IMR-90 (cell line): ENCODE measurements around the gene SDK1. TPM values are rescaled to one million over a fixed set of nuclear protein-coding genes. Genes with fewer than 3 reads are reported as not detected.

ENCODE experiments used
- ATAC-seq: fragments of 200-7000 bp; cut with Tn5 transposase; 2 replicates; pipeline ENCODE4 v1.9.1; 2020; ENCODE audit warnings: low read depth, mild to moderate bottlenecking, moderate library complexity
- BruUV-seq: library from RNA; stranded (reverse); fragments of 400-500 nt; replicated peaks from 2 replicates; lab custom pipeline; 2021; lab: Mats Ljungman, UMichigan
- CTCF ChIA-PET: fragments of 300-600 bp; formaldehyde crosslinking; extraction: SDS; loops from one replicate; lab custom pipeline; 2021; ENCODE audit warnings: antibody characterized with exemption; lab: Yijun Ruan, JAX
- POLR2A ChIA-PET: fragments of 300-600 bp; sonication (Branson Sonifier 250); formaldehyde crosslinking; loops from one replicate; lab custom pipeline; 2022; ENCODE audit warnings: antibody characterized with exemption; ENCODE audit not compliant: unreplicated experiment; lab: Charles Lee
- DNase-seq: peaks from one replicate; pipeline ENCODE4 v3.0.0; 2013
- H2AFZ ChIP-seq: replicated peaks from 2 replicates; pipeline ENCODE3; 2013; ENCODE audit warnings: low read length, mild to moderate bottlenecking; ENCODE audit not compliant: poor library complexity
- H2AK5ac ChIP-seq: 2 replicates; pipeline ENCODE4 v1.6.1; 2013; ENCODE audit warnings: low read depth, low read length, inconsistent platforms
- H2AK9ac ChIP-seq: replicated peaks from 2 replicates; pipeline ENCODE3; 2013; ENCODE audit warnings: mild to moderate bottlenecking, low read depth, low read length, moderate library complexity; ENCODE audit not compliant: poor library complexity
- H2BK120ac ChIP-seq: 2 replicates; pipeline ENCODE4 v1.6.1; 2013; ENCODE audit warnings: low read depth, low read length, inconsistent platforms
- H2BK15ac ChIP-seq: 3 replicates; pipeline ENCODE4 v1.6.1; 2013; ENCODE audit warnings: low read depth, low read length, inconsistent platforms
- H2BK20ac ChIP-seq: 2 replicates; pipeline ENCODE4 v1.6.1; 2013; ENCODE audit warnings: low read depth, mild to moderate bottlenecking, inconsistent platforms, low read length, moderate library complexity
- H2BK5ac ChIP-seq: 2 replicates; pipeline ENCODE4 v1.6.1; 2013; ENCODE audit warnings: mild to moderate bottlenecking, low read depth, low read length, inconsistent platforms; ENCODE audit not compliant: poor library complexity, severe bottlenecking
- H3K14ac ChIP-seq: replicated peaks from 2 replicates; pipeline ENCODE4 v1.6.1; 2013; ENCODE audit warnings: low read depth, low read length, inconsistent platforms
- H3K18ac ChIP-seq: 2 replicates; pipeline ENCODE4 v1.6.1; 2013; ENCODE audit warnings: low read depth, low read length, control low read depth
- H3K23ac ChIP-seq: 2 replicates; pipeline ENCODE4 v1.6.1; 2013; ENCODE audit warnings: low read depth, low read length, inconsistent platforms
- H3K27ac ChIP-seq: 2 replicates; pipeline ENCODE4 v1.5.1; 2013; ENCODE audit warnings: mild to moderate bottlenecking, control low read depth, low read length; ENCODE audit not compliant: insufficient read depth
- H3K27me3 ChIP-seq: 2 replicates; pipeline ENCODE4 v1.6.1; 2013; ENCODE audit warnings: low read length; ENCODE audit not compliant: control insufficient read depth, insufficient read depth
- H3K36me3 ChIP-seq: 2 replicates; pipeline ENCODE4 v1.6.1; 2013; ENCODE audit warnings: low read length, mixed read lengths; ENCODE audit not compliant: control insufficient read depth, insufficient read depth
- H3K4ac ChIP-seq: 2 replicates; pipeline ENCODE4 v1.6.1; 2013; ENCODE audit warnings: low read depth, low read length, inconsistent platforms
- H3K4me1 ChIP-seq: 2 replicates; pipeline ENCODE4 v1.6.1; 2013; ENCODE audit warnings: low read length, mixed read lengths; ENCODE audit not compliant: control insufficient read depth, insufficient read depth
- H3K4me2 ChIP-seq: 2 replicates; pipeline ENCODE4 v1.6.1; 2013; ENCODE audit warnings: low read depth, mild to moderate bottlenecking, control low read depth, low read length, moderate library complexity
- H3K4me3 ChIP-seq: 2 replicates; pipeline ENCODE4 v1.5.1; 2013; ENCODE audit warnings: low read depth, mild to moderate bottlenecking, control low read depth, low read length, moderate library complexity; ENCODE audit not compliant: insufficient read depth
- H3K56ac ChIP-seq: 2 replicates; pipeline ENCODE4 v1.6.1; 2013; ENCODE audit warnings: low read length, inconsistent platforms; ENCODE audit not compliant: insufficient read depth; ENCODE audit errors: extremely low read depth
- H3K79me1 ChIP-seq, 2 experiments: 2 replicates each; pipeline ENCODE4 v1.6.1; 2013; ENCODE audit warnings: low read length in 2 of 2, inconsistent platforms in 1 of 2, low read depth in 1 of 2
- H3K9ac ChIP-seq: 2 replicates; pipeline ENCODE4 v1.6.1; 2013; ENCODE audit warnings: low read depth, low read length, control low read depth
- H3K9me1 ChIP-seq: 2 replicates; pipeline ENCODE4 v1.6.1; 2013; ENCODE audit warnings: low read length, inconsistent platforms; ENCODE audit not compliant: insufficient read depth
- H3K9me3 ChIP-seq: 2 replicates; pipeline ENCODE4 v1.6.1; 2013; ENCODE audit warnings: low read length; ENCODE audit not compliant: control insufficient read depth, insufficient read depth
- H4K20me1 ChIP-seq: 2 replicates; pipeline ENCODE4 v1.6.1; 2013; ENCODE audit warnings: low read length, inconsistent platforms; ENCODE audit not compliant: insufficient read depth
- H4K5ac ChIP-seq: 2 replicates; pipeline ENCODE4 v1.6.1; 2013; ENCODE audit warnings: mild to moderate bottlenecking, low read depth, low read length, control low read depth
- H4K8ac ChIP-seq, 2 experiments: 2 replicates each; pipeline ENCODE4 v1.6.1; 2013; ENCODE audit warnings: low read depth in 2 of 2, low read length in 2 of 2, control low read depth in 1 of 2, inconsistent platforms in 1 of 2
- H4K91ac ChIP-seq: 2 replicates; pipeline ENCODE4 v1.6.1; 2013; ENCODE audit warnings: low read depth, low read length, inconsistent platforms; ENCODE audit not compliant: insufficient read depth
- BHLHE40 ChIP-seq: fragments of 150-350 bp; IDR thresholded peaks from 2 replicates; pipeline ENCODE4 v1.6.1; 2016; ENCODE audit warnings: mild to moderate bottlenecking, low read depth, low read length
- CEBPB ChIP-seq: IDR thresholded peaks from 2 replicates; pipeline ENCODE4 v1.6.1; 2012; ENCODE audit warnings: low read depth, low read length, improper control_type of control experiment
- CHD1 ChIP-seq: IDR thresholded peaks from 2 replicates; pipeline ENCODE4 v1.6.1; 2012; ENCODE audit warnings: low read depth, low read length, improper control_type of control experiment
- CTCF ChIP-seq: conservative IDR thresholded peaks from 2 replicates; pipeline ENCODE4 v1.5.1; 2012; ENCODE audit warnings: mild to moderate bottlenecking, low read depth, low read length, improper control_type of control experiment
- ELK1 ChIP-seq: fragments of 150-350 bp; IDR thresholded peaks from 2 replicates; pipeline ENCODE4 v1.6.1; 2016; ENCODE audit warnings: low read depth, mild to moderate bottlenecking, low read length, moderate library complexity, borderline replicate concordance
- FOS ChIP-seq: fragments of 150-350 bp; IDR thresholded peaks from 2 replicates; pipeline ENCODE4 v1.6.1; 2016; ENCODE audit warnings: low read depth, low read length
- MAFK ChIP-seq: IDR thresholded peaks from 2 replicates; pipeline ENCODE4 v1.6.1; 2012; ENCODE audit warnings: low read depth, low read length, improper control_type of control experiment
- MAZ ChIP-seq: IDR thresholded peaks from 2 replicates; pipeline ENCODE4 v1.6.1; 2012; ENCODE audit warnings: low read depth, mild to moderate bottlenecking, low read length, improper control_type of control experiment, moderate library complexity, borderline replicate concordance
- MXI1 ChIP-seq: IDR thresholded peaks from 2 replicates; pipeline ENCODE4 v1.6.1; 2012; ENCODE audit warnings: low read depth, mild to moderate bottlenecking, low read length, moderate library complexity, borderline replicate concordance
- NFE2L2 ChIP-seq: fragments of 150-350 bp; IDR thresholded peaks from 2 replicates; pipeline ENCODE4 v1.6.1; 2016; ENCODE audit warnings: low read depth, mild to moderate bottlenecking, low read length
- POLR2A ChIP-seq: IDR thresholded peaks from 2 replicates; pipeline ENCODE4 v1.6.1; 2012; ENCODE audit warnings: mild to moderate bottlenecking, low read depth, low read length
- RAD21 ChIP-seq: IDR thresholded peaks from 2 replicates; pipeline ENCODE4 v1.6.1; 2012; ENCODE audit warnings: low read length, improper control_type of control experiment
- RCOR1 ChIP-seq: IDR thresholded peaks from 2 replicates; pipeline ENCODE4 v1.6.1; 2012; ENCODE audit warnings: mild to moderate bottlenecking, low read length, improper control_type of control experiment; ENCODE audit not compliant: insufficient replicate concordance
- RFX5 ChIP-seq: IDR thresholded peaks from 2 replicates; pipeline ENCODE4 v1.8.0; 2012; ENCODE audit warnings: low read depth, mild to moderate bottlenecking, low read length, moderate library complexity
- SMC3 ChIP-seq: fragments of 150-350 bp; IDR thresholded peaks from 2 replicates; pipeline ENCODE4 v1.6.1; 2016; ENCODE audit warnings: low read depth, mild to moderate bottlenecking, antibody characterized with exemption, low read length, moderate library complexity
- USF2 ChIP-seq: fragments of 150-350 bp; IDR thresholded peaks from 2 replicates; pipeline ENCODE4 v1.6.1; 2017; ENCODE audit warnings: mild to moderate bottlenecking, antibody characterized with exemption, low read length, low read depth
- WGBS, 2 experiments: methylation state at CpG; one replicate each; pipeline versions ENCODE4 v1.1.5 to v1.1.7; 2013; ENCODE audit warnings: missing lambda C conversion rate in 2 of 2; ENCODE audit not compliant: insufficient read length in 1 of 2; ENCODE audit errors: extremely low coverage in 2 of 2; 5-methylcytosine and 5-hydroxymethylcytosine counted together
- dilution Hi-C: fragments of 300-500 bp; cut with HindIII; formaldehyde crosslinking; loops from one replicate; pipeline ENCODE4 v1.14.3; 2018; ENCODE audit warnings: low sequenced_read_pairs; ENCODE audit not compliant: unreplicated experiment
- in situ Hi-C: fragments of 300-500 bp; cut with MboI; formaldehyde crosslinking; loops from 3 replicates; pipeline ENCODE4 v1.14.3; 2019; ENCODE audit warnings: low sequenced_read_pairs, inconsistent platforms, mixed read lengths
- intact Hi-C: fragments of 100-400 bp; cut with micrococcal nuclease; formaldehyde crosslinking; loops from 2 replicates; pipeline ENCODE4 v1.10.0; 2022
- polyA plus RNA-seq, 3 experiments: library from polyadenylated mRNA; depleted of rRNA; stranded (reverse); fragments of >200 nt; gene quantifications; 2 replicates each; pipeline ENCODE4 v1.2.3, GENCODE V29; 2012; ENCODE audit warnings: low replicate concordance in 1 of 3
- total RNA-seq: library from RNA; depleted of rRNA; stranded (reverse); fragments of >200 nt; gene quantifications from 2 replicates; pipeline ENCODE4 v1.2.3, GENCODE V29; 2012

The SDK1 gene
- total and polyA plus RNA-seq, 2 of the 4 experiments (the other 2 are of a cell fraction), result 1.5 to 1.6 TPM

GRCh38 chr7:4162884-4163564, 862.0 kb downstream of the SDK1 start:
- no peak for ATAC-seq
- in situ Hi-C loops (no loop called here), intact Hi-C loops (no loop called here), dilution Hi-C loops (no loop called here)
- H2BK120ac ChIP-seq, result no peak overlapping the region
- H2BK20ac ChIP-seq, result no peak overlapping the region
- no peak overlapping the region for H2AK9ac ChIP-seq
- no peak overlapping the region for H3K56ac ChIP-seq
- H4K20me1 ChIP-seq, result no peaks in the 10 kb centered on the region
- H3K4ac ChIP-seq, result no peak overlapping the region
- H3K27me3 ChIP-seq, result no peaks in the 10 kb centered on the region
- peaks cover 16% of the 10 kb centered on the region for H3K9me3 ChIP-seq
- H2AK5ac ChIP-seq, result no peak overlapping the region
- no peak overlapping the region for H3K9ac ChIP-seq
- H4K8ac ChIP-seq, result no peak overlapping the region
- DNase-seq, result no peak
- no peaks in the 10 kb centered on the region for H3K79me1 ChIP-seq
- H4K5ac ChIP-seq, result no peak overlapping the region
- WGBS, 2 experiments, result 64% methylated on average over 8 of the region's 14 CpGs; no CpG with 5 or more reads in 1 of the 2 experiments
- no peak overlapping the region for H4K91ac ChIP-seq
- CTCF ChIA-PET, result no interaction called here
- no peak overlapping the region for H3K4me2 ChIP-seq
- no peak overlapping the region for H2BK15ac ChIP-seq
- no peak for TF ChIP-seq CEBPB
- TF ChIP-seq CHD1, result no peak
- TF ChIP-seq ELK1, result no peak
- TF ChIP-seq USF2, result no peak
- no peak for TF ChIP-seq RCOR1
- TF ChIP-seq RAD21, result no peak
- no peak for TF ChIP-seq CTCF
- TF ChIP-seq BHLHE40, result no peak
- TF ChIP-seq RFX5, result no peak
- TF ChIP-seq POLR2A, result no peak
- TF ChIP-seq FOS, result no peak
- no peak for TF ChIP-seq MAZ
- TF ChIP-seq SMC3, result no peak
- no peak for TF ChIP-seq MAFK
- no peak for TF ChIP-seq NFE2L2
- no peak for TF ChIP-seq MXI1
- H3K27ac ChIP-seq, result no peak overlapping the region
- no TSS peak for BruUV-seq
- H3K9me1 ChIP-seq, result no peaks in the 10 kb centered on the region
- H2AFZ ChIP-seq, result no peak overlapping the region
- POLR2A ChIA-PET, result no interaction called here
- H3K36me3 ChIP-seq, result no peaks in the 10 kb centered on the region
- no peak overlapping the region for H3K23ac ChIP-seq
- no peak overlapping the region for H3K4me3 ChIP-seq
- no peak overlapping the region for H3K18ac ChIP-seq
- H2BK5ac ChIP-seq, result no peak overlapping the region
- H3K4me1 ChIP-seq, result no peaks in the 10 kb centered on the region
- H3K14ac ChIP-seq, result no peak overlapping the region
